GM12801 (cell line): ENCODE data around the gene TRPM5.

Experiments used
- TF ChIP-seq, protein P1 (sequence below): IDR thresholded peaks from one replicate; pipeline ENCODE4 v1.5.1; 2011; ENCODE audit warnings: control low read depth; ENCODE audit not compliant: insufficient read length; ENCODE audit errors: extremely low read depth

Gene TRPM5

DNA sequence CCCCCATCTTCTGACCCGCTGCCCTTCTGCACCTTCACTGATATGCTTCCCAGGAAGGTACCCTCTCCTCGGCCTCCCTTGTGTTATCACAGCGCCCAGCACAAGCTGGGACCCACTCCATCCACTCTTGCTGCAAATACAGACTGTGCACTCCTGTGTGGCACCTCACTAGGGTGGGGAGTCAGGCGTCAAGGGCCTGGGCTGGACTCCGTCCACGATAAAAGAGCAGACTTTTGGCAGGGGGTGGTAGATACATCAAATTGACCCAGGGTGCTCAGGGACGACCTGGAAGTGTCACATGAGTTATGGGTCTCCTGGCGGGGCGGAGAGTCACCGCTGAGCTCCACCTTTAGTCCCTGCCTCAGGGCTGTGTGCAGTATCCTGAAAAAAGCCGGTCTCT lies 908 bp downstream of the TRPM5 start:
- TF ChIP-seq, protein P1, sequence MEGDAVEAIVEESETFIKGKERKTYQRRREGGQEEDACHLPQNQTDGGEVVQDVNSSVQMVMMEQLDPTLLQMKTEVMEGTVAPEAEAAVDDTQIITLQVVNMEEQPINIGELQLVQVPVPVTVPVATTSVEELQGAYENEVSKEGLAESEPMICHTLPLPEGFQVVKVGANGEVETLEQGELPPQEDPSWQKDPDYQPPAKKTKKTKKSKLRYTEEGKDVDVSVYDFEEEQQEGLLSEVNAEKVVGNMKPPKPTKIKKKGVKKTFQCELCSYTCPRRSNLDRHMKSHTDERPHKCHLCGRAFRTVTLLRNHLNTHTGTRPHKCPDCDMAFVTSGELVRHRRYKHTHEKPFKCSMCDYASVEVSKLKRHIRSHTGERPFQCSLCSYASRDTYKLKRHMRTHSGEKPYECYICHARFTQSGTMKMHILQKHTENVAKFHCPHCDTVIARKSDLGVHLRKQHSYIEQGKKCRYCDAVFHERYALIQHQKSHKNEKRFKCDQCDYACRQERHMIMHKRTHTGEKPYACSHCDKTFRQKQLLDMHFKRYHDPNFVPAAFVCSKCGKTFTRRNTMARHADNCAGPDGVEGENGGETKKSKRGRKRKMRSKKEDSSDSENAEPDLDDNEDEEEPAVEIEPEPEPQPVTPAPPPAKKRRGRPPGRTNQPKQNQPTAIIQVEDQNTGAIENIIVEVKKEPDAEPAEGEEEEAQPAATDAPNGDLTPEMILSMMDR: no peak

DNA sequence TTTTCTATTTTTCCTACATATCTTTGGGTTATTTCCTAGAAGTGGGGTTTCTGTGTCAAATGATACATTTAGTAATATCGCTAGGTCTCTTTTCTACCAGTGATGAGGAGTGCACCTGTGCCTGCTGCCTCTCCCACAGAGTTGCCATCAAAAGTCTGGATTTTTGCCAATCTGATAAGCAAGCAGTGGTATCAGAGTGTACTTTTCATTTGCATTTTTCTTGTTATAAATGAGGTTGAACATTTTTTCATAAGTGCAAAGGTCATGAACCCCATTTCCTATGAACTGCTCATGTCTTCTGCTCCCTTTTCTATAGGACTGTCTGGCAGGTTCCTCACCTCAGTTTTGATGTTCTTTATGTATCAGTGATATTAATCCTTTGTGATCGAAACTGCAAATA lies 1.7 kb downstream of the TRPM5 start:
- TF ChIP-seq, protein P1: no peak

DNA sequence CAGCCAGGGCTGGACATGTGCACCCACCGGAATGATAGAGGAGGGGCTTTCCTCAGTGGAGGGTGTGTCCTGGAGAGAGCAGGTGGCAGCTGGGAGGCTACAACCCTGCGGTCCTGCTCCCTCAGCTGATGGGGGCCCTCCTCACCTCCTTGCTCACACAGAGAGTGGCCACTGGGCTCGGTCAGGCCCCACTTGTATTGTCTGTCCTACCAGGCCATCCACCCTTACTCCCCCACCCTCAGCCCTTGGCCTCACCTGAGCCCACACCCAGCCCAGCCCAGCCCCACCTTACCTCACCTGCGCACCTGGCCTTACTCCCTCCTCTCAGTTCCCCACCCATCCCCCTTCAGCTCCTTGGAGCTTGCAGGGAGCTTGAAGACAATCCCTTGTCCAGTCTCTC lies 3.1 kb downstream of the TRPM5 start:
- TF ChIP-seq, protein P1: no peak

- TF ChIP-seq, protein P1: no peak
Observed at GRCh38 chr11:2440646-2441045, 3.7 kb downstream of the TRPM5 start.

- TF ChIP-seq, protein P1: no peak
Observed at GRCh38 chr11:2439820-2440219, 4.5 kb downstream of the TRPM5 start.

- TF ChIP-seq, protein P1: no peak
Observed at GRCh38 chr11:2437516-2437915, 6.8 kb downstream of the TRPM5 start.

DNA sequence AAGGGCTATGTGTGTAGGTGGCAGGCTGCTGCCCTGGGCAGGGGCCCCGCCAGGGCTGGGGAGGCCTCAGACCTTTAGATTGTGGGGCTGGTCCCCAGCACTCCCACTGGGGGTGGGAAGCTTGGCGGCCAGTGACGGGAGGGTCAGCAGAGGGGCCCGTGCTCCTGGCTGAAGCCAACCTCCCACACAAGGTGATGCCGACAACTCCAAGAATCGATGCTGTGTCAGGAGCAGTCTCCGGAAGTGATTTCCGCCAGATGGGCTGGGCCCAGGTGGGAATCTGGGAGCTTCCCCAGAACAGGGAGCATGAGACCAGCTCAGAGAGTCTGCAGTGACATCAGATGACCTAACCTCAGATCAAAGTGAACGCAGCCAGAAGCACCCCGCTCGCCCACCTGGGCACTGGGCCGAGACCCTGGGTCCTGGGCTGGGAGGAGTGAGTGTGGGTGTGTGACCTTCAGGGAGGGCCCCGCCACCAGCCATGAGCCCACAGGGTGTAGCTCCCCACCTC lies 7.7 kb downstream of the TRPM5 start:
- TF ChIP-seq, protein P1: no peak
